Endodermal cell (in vitro differentiated cells): ENCODE measurements around the gene NRXN3. TPM values are rescaled to one million over a fixed set of nuclear protein-coding genes. Genes with fewer than 3 reads are reported as not detected.

Experiments
- DNase-seq: peaks from one replicate; pipeline ENCODE4 v3.0.0-alpha.2; 2017
- H3K27ac ChIP-seq: 2 replicates; pipeline ENCODE4 v1.5.1; 2013; ENCODE audit warnings: mild to moderate bottlenecking, low read depth, low read length, moderate library complexity
- H3K27me3 ChIP-seq: 2 replicates; pipeline ENCODE4 v1.6.1; 2013; ENCODE audit warnings: mild to moderate bottlenecking, low read length, moderate library complexity; ENCODE audit not compliant: insufficient read depth, control insufficient read depth, poor library complexity, severe bottlenecking
- H3K36me3 ChIP-seq: 2 replicates; pipeline ENCODE4 v1.7.0; 2013; ENCODE audit warnings: mild to moderate bottlenecking, low read length, moderate library complexity; ENCODE audit not compliant: control insufficient read depth, insufficient read depth
- H3K4me1 ChIP-seq: one replicate; pipeline ENCODE4 v1.7.0; 2013; ENCODE audit warnings: low read length; ENCODE audit not compliant: control insufficient read depth, insufficient read depth
- H3K4me3 ChIP-seq: 2 replicates; pipeline ENCODE4 v1.5.1; 2013; ENCODE audit warnings: mild to moderate bottlenecking, low read length, moderate library complexity
- H3K9ac ChIP-seq: 2 replicates; pipeline ENCODE4 v1.6.1; 2013; ENCODE audit warnings: mild to moderate bottlenecking, low read length, moderate library complexity; ENCODE audit not compliant: poor library complexity, severe bottlenecking; ENCODE audit errors: extremely low read depth
- H3K9me3 ChIP-seq: 2 replicates; pipeline ENCODE4 v1.6.1; 2013; ENCODE audit warnings: mild to moderate bottlenecking, low read length, moderate library complexity; ENCODE audit not compliant: control insufficient read depth
- H3K27ac Mint-ChIP-seq: 2 replicates; pipeline ENCODE4 v1.8.0; 2020; ENCODE audit warnings: mixed read lengths
- H3K27me3 Mint-ChIP-seq: 2 replicates; pipeline ENCODE4 v1.8.0; 2021; ENCODE audit warnings: mild to moderate bottlenecking, mixed read lengths; ENCODE audit not compliant: insufficient read depth
- H3K36me3 Mint-ChIP-seq: 2 replicates; pipeline ENCODE4 v1.8.0; 2020; ENCODE audit warnings: low read depth, mixed read lengths
- H3K4me1 Mint-ChIP-seq: 2 replicates; pipeline ENCODE4 v1.8.0; 2020; ENCODE audit warnings: mixed read lengths
- H3K4me3 Mint-ChIP-seq: 2 replicates; pipeline ENCODE4 v1.8.0; 2020; ENCODE audit warnings: mild to moderate bottlenecking, moderate library complexity, mixed read lengths
- H3K9me3 Mint-ChIP-seq: 2 replicates; pipeline ENCODE4 v1.8.0; 2020; ENCODE audit warnings: mild to moderate bottlenecking, mixed read lengths
- WGBS, 2 experiments: methylation state at CpG; one replicate each; pipeline versions ENCODE4 v1.1.5 to v1.1.7; 2013; ENCODE audit warnings: missing lambda C conversion rate in 2 of 2, mixed read lengths in 1 of 2; ENCODE audit not compliant: insufficient coverage in 1 of 2, insufficient read length in 1 of 2; 5-methylcytosine and 5-hydroxymethylcytosine counted together
- total RNA-seq, 2 donors: library from RNA; stranded (reverse); fragmentation: NEBNext Ultra II Directional in 1 of 2; extraction: Animal tissue kit (Norgen Biotek cat#: 25700) in 1 of 2; gene quantifications; 2 replicates in 1 of 2; 3 replicates in 1 of 2; pipeline ENCODE4 v1.2.1, GENCODE V29; 2021
- TF ChIP-seq, protein P1 (sequence below): fragments of 200-600 bp; sonication (generic); conservative IDR thresholded peaks from 2 replicates; pipeline ENCODE4 v1.5.0; 2021; ENCODE audit warnings: antibody characterized with exemption, mild to moderate bottlenecking

The NRXN3 gene
- total RNA-seq, 2 donors from 2014 or later: 20.9 to 21.4 TPM

DNA sequence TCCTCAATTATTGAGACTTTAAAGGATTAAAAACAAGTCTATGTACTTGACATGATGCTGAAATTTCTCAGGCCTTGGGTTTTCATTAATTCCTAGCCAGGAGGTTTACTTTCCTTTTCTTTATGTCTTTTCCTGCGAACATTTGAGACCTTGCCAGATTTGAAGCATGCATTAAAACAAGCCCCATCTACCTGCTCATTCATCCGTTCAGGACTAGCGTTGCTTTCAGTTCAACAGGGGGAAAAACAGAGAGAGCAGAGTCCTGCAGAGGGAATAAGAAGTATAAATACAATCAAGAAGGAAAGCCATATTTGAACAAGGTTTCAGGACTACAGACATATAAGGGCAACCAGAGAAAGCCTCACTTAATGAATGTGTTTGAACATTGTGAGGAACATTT is 1498.8 kb downstream of the NRXN3 start:
- H3K9me3 ChIP-seq: no peaks in the 10 kb centered on the region
- Mint-ChIP-seq H3K4me3 (no peak overlapping the region), H3K27me3 (no peaks in the 10 kb centered on the region), H3K36me3 (peaks cover 7% of the 10 kb centered on the region), H3K9me3 (no peaks in the 10 kb centered on the region), H3K27ac (no peak overlapping the region), H3K4me1 (peaks cover 16% of the 10 kb centered on the region)
- DNase-seq: no peak
- H3K27ac ChIP-seq: no peak overlapping the region
- H3K4me3 ChIP-seq: no peak overlapping the region
- WGBS, 2 experiments: 80 to 96% methylated on average over 1 to 3 of the region's 3 CpGs
- no peaks in the 10 kb centered on the region for H3K27me3 ChIP-seq
- no peaks in the 10 kb centered on the region for H3K36me3 ChIP-seq
- TF ChIP-seq, protein P1, sequence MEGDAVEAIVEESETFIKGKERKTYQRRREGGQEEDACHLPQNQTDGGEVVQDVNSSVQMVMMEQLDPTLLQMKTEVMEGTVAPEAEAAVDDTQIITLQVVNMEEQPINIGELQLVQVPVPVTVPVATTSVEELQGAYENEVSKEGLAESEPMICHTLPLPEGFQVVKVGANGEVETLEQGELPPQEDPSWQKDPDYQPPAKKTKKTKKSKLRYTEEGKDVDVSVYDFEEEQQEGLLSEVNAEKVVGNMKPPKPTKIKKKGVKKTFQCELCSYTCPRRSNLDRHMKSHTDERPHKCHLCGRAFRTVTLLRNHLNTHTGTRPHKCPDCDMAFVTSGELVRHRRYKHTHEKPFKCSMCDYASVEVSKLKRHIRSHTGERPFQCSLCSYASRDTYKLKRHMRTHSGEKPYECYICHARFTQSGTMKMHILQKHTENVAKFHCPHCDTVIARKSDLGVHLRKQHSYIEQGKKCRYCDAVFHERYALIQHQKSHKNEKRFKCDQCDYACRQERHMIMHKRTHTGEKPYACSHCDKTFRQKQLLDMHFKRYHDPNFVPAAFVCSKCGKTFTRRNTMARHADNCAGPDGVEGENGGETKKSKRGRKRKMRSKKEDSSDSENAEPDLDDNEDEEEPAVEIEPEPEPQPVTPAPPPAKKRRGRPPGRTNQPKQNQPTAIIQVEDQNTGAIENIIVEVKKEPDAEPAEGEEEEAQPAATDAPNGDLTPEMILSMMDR: no peak
- H3K9ac ChIP-seq: no peak overlapping the region
- peaks cover 3% of the 10 kb centered on the region for H3K4me1 ChIP-seq

DNA sequence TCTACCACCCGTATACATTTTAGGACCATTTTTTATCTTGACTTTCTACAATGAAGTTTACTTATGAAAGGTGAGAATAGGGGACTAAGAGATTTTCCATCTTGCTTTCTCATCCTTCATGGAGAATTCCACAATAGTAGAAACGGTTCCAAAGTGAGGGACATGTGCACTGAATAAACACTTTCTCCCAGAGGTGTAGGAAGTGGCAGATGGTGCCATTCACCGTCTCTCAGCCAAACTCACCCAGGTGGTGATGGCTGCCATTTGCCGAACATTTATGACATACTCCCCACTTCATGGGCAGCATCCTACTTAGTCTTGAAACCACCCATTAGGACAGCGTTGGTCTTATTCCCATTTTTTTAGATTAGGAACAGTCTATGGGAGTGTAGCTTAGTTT is 1500.6 kb downstream of the NRXN3 start:
- Histone ChIP-seq H3K36me3 (no peaks in the 10 kb centered on the region), H3K9me3 (no peaks in the 10 kb centered on the region), H3K4me1 (peaks cover 3% of the 10 kb centered on the region), H3K27me3 (no peaks in the 10 kb centered on the region), H3K9ac (no peak overlapping the region), H3K27ac (no peak overlapping the region), H3K4me3 (no peak overlapping the region)
- TF ChIP-seq, protein P1: no peak
- H3K27me3 Mint-ChIP-seq: no peaks in the 10 kb centered on the region
- H3K4me1 Mint-ChIP-seq: peaks cover 16% of the 10 kb centered on the region
- no peaks in the 10 kb centered on the region for H3K36me3 Mint-ChIP-seq
- H3K27ac Mint-ChIP-seq: no peak overlapping the region
- H3K4me3 Mint-ChIP-seq: no peak overlapping the region
- no peaks in the 10 kb centered on the region for H3K9me3 Mint-ChIP-seq
- DNase-seq: no peak
- 96 to 100% methylated on average over 1 to 4 of the region's 5 CpGs for WGBS, 2 experiments

DNA sequence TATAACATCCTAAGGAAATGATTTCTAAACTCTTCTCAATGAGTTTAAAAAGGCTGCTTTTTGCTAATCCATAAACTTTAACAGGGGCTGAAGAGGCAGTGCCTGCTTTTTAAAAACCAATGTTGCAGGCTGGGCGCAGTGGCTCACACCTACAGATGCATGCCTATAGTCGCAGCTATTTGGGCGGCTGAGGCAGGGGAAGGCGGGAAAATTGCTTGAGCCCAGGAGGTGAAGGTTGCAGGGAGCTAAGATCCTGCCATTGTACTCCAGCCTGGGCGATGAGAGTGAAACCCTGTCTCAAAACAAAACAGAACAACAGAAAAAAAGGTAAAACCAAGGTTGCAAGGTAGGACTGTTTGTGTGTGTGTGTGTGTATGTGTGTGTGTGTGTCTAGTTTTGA is 1509.9 kb downstream of the NRXN3 start:
- no peaks in the 10 kb centered on the region for H3K27me3 ChIP-seq
- peak overlapping the region; percentile 4 for H3K27ac Mint-ChIP-seq
- 76 to 87% methylated on average over 3 to 5 of the region's 5 CpGs for whole genome bisulfite sequencing, 2 experiments
- H3K9me3 ChIP-seq: no peaks in the 10 kb centered on the region
- no peak overlapping the region for H3K9ac ChIP-seq
- no peaks in the 10 kb centered on the region for H3K36me3 ChIP-seq
- no peak overlapping the region for H3K27ac ChIP-seq
- no peaks in the 10 kb centered on the region for H3K36me3 Mint-ChIP-seq
- H3K4me1 ChIP-seq: no peaks in the 10 kb centered on the region
- H3K4me1 Mint-ChIP-seq: peaks cover 34% of the 10 kb centered on the region
- H3K9me3 Mint-ChIP-seq: no peaks in the 10 kb centered on the region
- H3K4me3 ChIP-seq: no peak overlapping the region
- no peak overlapping the region for H3K4me3 Mint-ChIP-seq
- peak; percentile 67 for DNase-seq
- no peaks in the 10 kb centered on the region for H3K27me3 Mint-ChIP-seq
- TF ChIP-seq, protein P1: no peak
